Fibroblast of lung (primary cell): ENCODE results near the gene PDE4D.

ENCODE experiments used
- CTCF ChIP-seq, 2 donors: IDR thresholded peaks in 1 of 2; conservative IDR thresholded peaks in 1 of 2; 1 replicate in 1 of 2; 2 replicates in 1 of 2; pipeline ENCODE4 v1.5.1; 2011 to 2012; ENCODE audit warnings: low read length in 2 of 2, control low read depth in 1 of 2, inconsistent platforms in 1 of 2, low read depth in 1 of 2, mild to moderate bottlenecking in 1 of 2
- EZH2 ChIP-seq: IDR thresholded peaks from 2 replicates; pipeline ENCODE4 v1.5.1; 2012; ENCODE audit warnings: low read length, control low read depth, mild to moderate bottlenecking; ENCODE audit errors: missing control alignments

GRCh38 chr5:59823420-59823819, 70.1 kb downstream of the PDE4D start:
- TF ChIP-seq CTCF (conservative IDR thresholded peaks at IDR 0.05 in 1 of 2, IDR thresholded peaks at IDR 0.05 in 1 of 2; ENCODE audit: low read depth in 1 of 2, low read length in 2 of 2) (no peak), EZH2 (no peak)
